GM12878 (cell line): ENCODE results near the gene SIGLEC11.

ENCODE experiments used
- CHD1 ChIP-seq: IDR thresholded peaks from 2 replicates; pipeline ENCODE4 v1.6.1; 2012; ENCODE audit warnings: low read depth, low read length, improper control_type of control experiment
- ELK1 ChIP-seq: IDR thresholded peaks from 2 replicates; pipeline ENCODE4 v1.6.1; 2012; ENCODE audit warnings: low read depth, low read length, improper control_type of control experiment
- IRF3 ChIP-seq: fragments of 450-650 bp; IDR thresholded peaks from 2 replicates; pipeline ENCODE4 v1.6.1; 2014; ENCODE audit warnings: mild to moderate bottlenecking
- POLR2AphosphoS5 ChIP-seq: IDR thresholded peaks from 2 replicates; pipeline ENCODE4 v1.6.1; 2011; ENCODE audit warnings: mild to moderate bottlenecking, low read length, inconsistent platforms
- TCF7 ChIP-seq: IDR thresholded peaks from 2 replicates; pipeline ENCODE4 v1.6.1; 2014; ENCODE audit warnings: antibody characterized with exemption, borderline replicate concordance

- TF ChIP-seq CHD1 (no peak), ELK1 (no peak), TCF7 (no peak), POLR2AphosphoS5 (no peak; the same call in 1 of the 2 replicates), IRF3 (no peak)
Measured at GRCh38 chr19:49908480-49909420, 52.2 kb downstream of the SIGLEC11 start.
